Liver (tissue), 9 donors: ENCODE data around the gene FLT1. TPM values are rescaled to one million over a fixed set of nuclear protein-coding genes. Genes with fewer than 3 reads are reported as not detected.
A peak's percentile ranks its signal among the peaks of the same experiment; 100 is the strongest.

ENCODE experiments used
- DNase-seq: peaks from one replicate; pipeline ENCODE4 v3.0.0-alpha.2; 2017; ENCODE audit warnings: low spot score
- H3K27ac ChIP-seq, 2 donors: one replicate each; pipeline ENCODE4 v1.7.0; 2013; ENCODE audit warnings: inconsistent platforms in 2 of 2, low read length in 2 of 2, control low read depth in 1 of 2, low read depth in 1 of 2, mild to moderate bottlenecking in 1 of 2
- H3K27me3 ChIP-seq, 4 donors: one replicate each; pipeline versions ENCODE4 v1.6.1 to v1.7.0; 2013; ENCODE audit warnings: low read length in 3 of 4, inconsistent platforms in 1 of 4, mild to moderate bottlenecking in 1 of 4, moderate library complexity in 1 of 4; ENCODE audit not compliant: control insufficient read depth in 4 of 4, insufficient read depth in 4 of 4
- H3K36me3 ChIP-seq, 4 donors: one replicate each; pipeline versions ENCODE4 v1.6.1 to v1.7.0; 2013; ENCODE audit warnings: low read length in 3 of 4, mild to moderate bottlenecking in 3 of 4, low read depth in 1 of 4, moderate library complexity in 1 of 4; ENCODE audit not compliant: control insufficient read depth in 4 of 4, insufficient read depth in 3 of 4
- H3K4me1 ChIP-seq, 4 donors: one replicate each; pipeline versions ENCODE4 v1.6.1 to v1.7.0; 2013; ENCODE audit warnings: low read length in 3 of 4, mild to moderate bottlenecking in 3 of 4, moderate library complexity in 1 of 4; ENCODE audit not compliant: control insufficient read depth in 4 of 4, insufficient read depth in 4 of 4
- H3K4me3 ChIP-seq, 3 donors: one replicate each; pipeline versions ENCODE4 v1.6.1 to v1.7.0; 2013; ENCODE audit warnings: low read length in 3 of 3, control low read depth in 1 of 3, low read depth in 1 of 3, mild to moderate bottlenecking in 1 of 3
- H3K9ac ChIP-seq, 2 donors: one replicate each; pipeline ENCODE4 v1.7.0; 2013; ENCODE audit warnings: low read length in 2 of 2, mild to moderate bottlenecking in 2 of 2, moderate library complexity in 2 of 2, control low read depth in 1 of 2, low read depth in 1 of 2
- H3K9me3 ChIP-seq, 4 donors: one replicate each; pipeline versions ENCODE4 v1.6.1 to v1.7.0; 2013; ENCODE audit warnings: low read length in 3 of 4; ENCODE audit not compliant: control insufficient read depth in 4 of 4
- EGR1 ChIP-seq, 2 donors: IDR thresholded peaks; 2 replicates each; pipeline ENCODE4 v1.6.1; 2016 to 2018; ENCODE audit warnings: antibody characterized with exemption in 2 of 2, low read depth in 2 of 2
- FOXA1 ChIP-seq: IDR thresholded peaks from 2 replicates; pipeline ENCODE4 v1.6.1; 2016; ENCODE audit warnings: antibody characterized with exemption
- FOXA2 ChIP-seq: IDR thresholded peaks from 2 replicates; pipeline ENCODE4 v1.6.1; 2016; ENCODE audit warnings: antibody characterized with exemption
- GABPA ChIP-seq, 2 donors: IDR thresholded peaks in 1 of 2; conservative IDR thresholded peaks in 1 of 2; 2 replicates each; pipeline ENCODE4 v1.6.1; 2016; ENCODE audit warnings: antibody characterized with exemption in 2 of 2, mild to moderate bottlenecking in 1 of 2, moderate library complexity in 1 of 2
- RAD21 ChIP-seq, 2 donors: IDR thresholded peaks; 2 replicates each; pipeline ENCODE4 v1.6.1; 2016; ENCODE audit warnings: antibody characterized with exemption in 2 of 2, mild to moderate bottlenecking in 2 of 2
- RXRA ChIP-seq, 2 donors: IDR thresholded peaks; 2 replicates each; pipeline ENCODE4 v1.6.1; 2017 to 2018; ENCODE audit warnings: antibody characterized with exemption in 2 of 2, mild to moderate bottlenecking in 1 of 2
- TAF1 ChIP-seq: conservative IDR thresholded peaks from 2 replicates; pipeline ENCODE4 v1.6.1; 2016; ENCODE audit warnings: antibody characterized with exemption, mild to moderate bottlenecking
- WGBS: extraction: QIAGEN DNeasy Blood & Tissue Kit; methylation state at CpG from one replicate; pipeline ENCODE4 v1.1.7; 2013; 5-methylcytosine and 5-hydroxymethylcytosine counted together
- polyA plus RNA-seq, 2 donors: library from polyadenylated mRNA; stranded (reverse) in 1 of 2; unstranded in 1 of 2; fragments of 200-250 nt in 1 of 2; fragments of >200 nt in 1 of 2; fragmentation: Nextera tagmentation in 1 of 2; extraction: Ambion mirVana in 1 of 2; gene quantifications; one replicate each; pipeline versions ENCODE4 v1.2.1 to v1.2.3, GENCODE V29; 2013 to 2015
- total RNA-seq, 2 donors: library from RNA; depleted of rRNA; stranded (reverse); fragments of >200 nt; gene quantifications; one replicate each; pipeline ENCODE4 v1.2.3, GENCODE V29; 2014
- TF ChIP-seq, protein P1 (sequence below): fragments of 150-350 bp; IDR thresholded peaks from 2 replicates; pipeline ENCODE4 v1.5.1; 2017; ENCODE audit warnings: improper control_type of control experiment, low read depth, low read length; ENCODE audit not compliant: missing input control
- TF ChIP-seq, protein P2 (sequence below): IDR thresholded peaks from 2 replicates; pipeline ENCODE4 v1.6.1; 2016; ENCODE audit warnings: antibody characterized with exemption
- TF ChIP-seq, protein P3 (sequence below): IDR thresholded peaks from 2 replicates; pipeline ENCODE4 v1.6.1; 2016; ENCODE audit warnings: antibody characterized with exemption
- donor health status: healthy.
- donor health status: healthy.
- donor health status: healthy.
- donor health status: healthy.
- donor health status: healthy.

Gene FLT1
- total and polyA plus RNA-seq, 4 donors: 4.1 to 19.7 (median 9.3) TPM

DNA sequence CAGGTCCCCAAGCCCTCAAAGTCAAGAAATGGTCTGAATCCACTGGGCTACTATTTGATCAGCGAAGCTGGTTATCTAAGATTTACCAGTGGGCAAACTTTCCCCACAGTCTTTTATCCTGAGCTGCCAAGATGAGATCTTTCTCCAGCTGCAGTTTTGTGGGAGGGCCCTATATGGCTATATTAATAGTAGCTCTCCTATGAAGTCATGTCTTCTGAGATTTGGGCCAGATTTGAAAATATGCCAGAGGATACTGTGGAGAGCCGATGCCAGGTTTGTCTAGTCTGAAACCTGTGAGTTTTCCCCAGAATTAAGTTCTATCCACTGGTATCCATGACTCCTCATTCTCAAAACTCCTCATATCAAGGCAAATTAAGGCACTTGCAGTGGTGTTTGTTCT is 173.2 kb downstream of the FLT1 start:
- H3K9ac ChIP-seq: no peak overlapping the region
- 93% methylated on average over 2 of the region's 2 CpGs for WGBS

DNA sequence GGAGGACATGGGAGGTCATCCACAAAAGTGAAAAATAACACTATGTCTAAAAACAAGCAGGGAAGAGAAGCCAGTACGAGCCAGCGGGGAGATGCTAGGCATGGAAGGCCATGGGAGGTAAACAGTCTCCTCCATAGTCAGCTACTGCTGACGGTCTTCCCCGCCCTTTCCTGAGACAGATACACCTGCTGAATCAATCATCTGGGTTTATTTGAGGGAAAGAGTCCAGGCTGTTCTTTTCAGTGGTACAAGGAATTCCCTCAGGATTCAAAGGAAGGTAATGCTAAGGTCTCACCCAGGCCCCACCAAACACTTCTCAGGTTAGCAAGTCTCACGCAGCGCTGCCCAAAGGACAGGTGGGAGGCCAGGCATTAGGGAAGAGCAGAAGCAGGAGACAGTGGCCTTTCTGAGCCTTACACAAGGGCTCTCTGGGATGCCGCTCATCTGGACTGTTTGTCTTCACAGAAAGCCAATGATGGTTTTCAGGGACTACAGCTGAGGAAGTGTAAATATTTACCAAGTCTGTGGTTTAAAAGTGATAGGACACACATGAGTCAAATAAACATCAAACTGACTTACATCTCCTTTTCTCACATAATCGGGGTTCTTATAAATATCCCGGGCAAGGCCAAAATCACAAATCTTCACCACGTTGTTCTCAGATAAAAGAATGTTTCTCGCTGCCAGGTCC is 173.9 kb downstream of the FLT1 start:
- H3K36me3 ChIP-seq: no peaks in the 10 kb centered on the region
- peaks cover 0 to 5% (median 0%) of the 10 kb centered on the region in 4 donors for H3K4me1 ChIP-seq
- 57% methylated on average over 11 of the region's 11 CpGs for WGBS
- no peak overlapping the region for H3K27ac ChIP-seq
- H3K9me3 ChIP-seq: no peaks in the 10 kb centered on the region
- no peak overlapping the region for H3K9ac ChIP-seq
- no peak overlapping the region for H3K4me3 ChIP-seq
- DNase-seq: no peak
- TF ChIP-seq FOXA2: peak; percentile 6
- TF ChIP-seq RAD21 (IDR thresholded peaks at IDR 0.05): no peak
- H3K27me3 ChIP-seq: no peaks in the 10 kb centered on the region

More for the DNA sequence above, 173.2 kb downstream of the FLT1 start:
- DNase-seq: no peak
- no peaks in the 10 kb centered on the region for H3K9me3 ChIP-seq
- H3K27ac ChIP-seq: no peak overlapping the region
- H3K27me3 ChIP-seq: no peaks in the 10 kb centered on the region
- peaks cover 0 to 5% (median 0%) of the 10 kb centered on the region in 4 donors for H3K4me1 ChIP-seq
- no peak overlapping the region for H3K4me3 ChIP-seq
- TF ChIP-seq, protein P1, sequence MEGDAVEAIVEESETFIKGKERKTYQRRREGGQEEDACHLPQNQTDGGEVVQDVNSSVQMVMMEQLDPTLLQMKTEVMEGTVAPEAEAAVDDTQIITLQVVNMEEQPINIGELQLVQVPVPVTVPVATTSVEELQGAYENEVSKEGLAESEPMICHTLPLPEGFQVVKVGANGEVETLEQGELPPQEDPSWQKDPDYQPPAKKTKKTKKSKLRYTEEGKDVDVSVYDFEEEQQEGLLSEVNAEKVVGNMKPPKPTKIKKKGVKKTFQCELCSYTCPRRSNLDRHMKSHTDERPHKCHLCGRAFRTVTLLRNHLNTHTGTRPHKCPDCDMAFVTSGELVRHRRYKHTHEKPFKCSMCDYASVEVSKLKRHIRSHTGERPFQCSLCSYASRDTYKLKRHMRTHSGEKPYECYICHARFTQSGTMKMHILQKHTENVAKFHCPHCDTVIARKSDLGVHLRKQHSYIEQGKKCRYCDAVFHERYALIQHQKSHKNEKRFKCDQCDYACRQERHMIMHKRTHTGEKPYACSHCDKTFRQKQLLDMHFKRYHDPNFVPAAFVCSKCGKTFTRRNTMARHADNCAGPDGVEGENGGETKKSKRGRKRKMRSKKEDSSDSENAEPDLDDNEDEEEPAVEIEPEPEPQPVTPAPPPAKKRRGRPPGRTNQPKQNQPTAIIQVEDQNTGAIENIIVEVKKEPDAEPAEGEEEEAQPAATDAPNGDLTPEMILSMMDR: no peak
- no peak for TF ChIP-seq RXRA (IDR thresholded peaks at IDR 0.05)
- TF ChIP-seq FOXA2: no peak
- no peak for TF ChIP-seq GABPA (IDR thresholded peaks at IDR 0.05 in 1 of 2, conservative IDR thresholded peaks at IDR 0.05 in 1 of 2)
- TF ChIP-seq, protein P2, sequence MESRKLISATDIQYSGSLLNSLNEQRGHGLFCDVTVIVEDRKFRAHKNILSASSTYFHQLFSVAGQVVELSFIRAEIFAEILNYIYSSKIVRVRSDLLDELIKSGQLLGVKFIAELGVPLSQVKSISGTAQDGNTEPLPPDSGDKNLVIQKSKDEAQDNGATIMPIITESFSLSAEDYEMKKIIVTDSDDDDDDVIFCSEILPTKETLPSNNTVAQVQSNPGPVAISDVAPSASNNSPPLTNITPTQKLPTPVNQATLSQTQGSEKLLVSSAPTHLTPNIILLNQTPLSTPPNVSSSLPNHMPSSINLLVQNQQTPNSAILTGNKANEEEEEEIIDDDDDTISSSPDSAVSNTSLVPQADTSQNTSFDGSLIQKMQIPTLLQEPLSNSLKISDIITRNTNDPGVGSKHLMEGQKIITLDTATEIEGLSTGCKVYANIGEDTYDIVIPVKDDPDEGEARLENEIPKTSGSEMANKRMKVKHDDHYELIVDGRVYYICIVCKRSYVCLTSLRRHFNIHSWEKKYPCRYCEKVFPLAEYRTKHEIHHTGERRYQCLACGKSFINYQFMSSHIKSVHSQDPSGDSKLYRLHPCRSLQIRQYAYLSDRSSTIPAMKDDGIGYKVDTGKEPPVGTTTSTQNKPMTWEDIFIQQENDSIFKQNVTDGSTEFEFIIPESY: no peak
- TF ChIP-seq, protein P3, sequence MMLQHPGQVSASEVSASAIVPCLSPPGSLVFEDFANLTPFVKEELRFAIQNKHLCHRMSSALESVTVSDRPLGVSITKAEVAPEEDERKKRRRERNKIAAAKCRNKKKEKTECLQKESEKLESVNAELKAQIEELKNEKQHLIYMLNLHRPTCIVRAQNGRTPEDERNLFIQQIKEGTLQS: no peak
- no peak for TF ChIP-seq TAF1
- H3K36me3 ChIP-seq: no peaks in the 10 kb centered on the region

DNA sequence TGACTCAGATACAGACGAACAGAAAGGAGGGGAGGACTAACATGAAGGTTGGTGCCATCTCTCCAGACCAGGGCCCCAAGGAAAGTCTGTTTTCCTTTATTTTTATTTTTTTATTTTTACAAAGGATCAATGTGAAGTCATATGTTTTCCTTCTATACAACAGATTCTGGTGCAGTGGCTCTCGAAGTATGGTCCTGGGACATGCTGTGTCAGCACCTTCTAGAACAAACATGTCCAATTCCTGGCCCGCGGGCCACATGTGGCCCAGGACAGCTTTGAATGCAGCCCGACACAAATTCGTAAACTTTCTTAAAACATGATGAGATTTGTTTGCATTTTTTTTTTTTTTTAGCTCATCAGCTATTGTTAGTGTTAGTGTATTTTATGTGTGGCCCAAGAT is 174.7 kb downstream of the FLT1 start:
- Histone ChIP-seq H3K4me1 (peaks cover 0 to 5% (median 0%) of the 10 kb centered on the region in 4 donors), H3K9me3 (no peaks in the 10 kb centered on the region)

More for the DNA sequence above, 174.7 kb downstream of the FLT1 start:
- Histone ChIP-seq H3K4me3 (no peak overlapping the region), H3K27ac (no peak overlapping the region), H3K36me3 (no peaks in the 10 kb centered on the region), H3K9ac (no peak overlapping the region), H3K27me3 (no peaks in the 10 kb centered on the region)
- WGBS: 89% methylated on average over 6 of the region's 6 CpGs
- no peak for TF ChIP-seq FOXA2
- TF ChIP-seq RXRA (IDR thresholded peaks at IDR 0.05): no peak
- TF ChIP-seq EGR1 (IDR thresholded peaks at IDR 0.05; ENCODE audit: low read depth in 2 of 2): no peak
- TF ChIP-seq FOXA1: no peak
- DNase-seq: no peak
